Stomach (tissue), 9 donors: ENCODE measurements around the gene PPDPF. TPM values are rescaled to one million over a fixed set of nuclear protein-coding genes. Genes with fewer than 3 reads are reported as not detected.

Experiments used
- DNase-seq, 2 donors: peaks; one replicate each; pipeline versions ENCODE4 v3.0.0 to v3.0.0-alpha.2; 2013 to 2019
- H3K27ac ChIP-seq, 5 donors: fragments of 200-600 bp in 4 of 5; sonication (generic) in 4 of 5; one replicate each; pipeline ENCODE4 v1.5.1; 2013 to 2019; ENCODE audit warnings: mild to moderate bottlenecking in 1 of 5, moderate library complexity in 1 of 5
- H3K27me3 ChIP-seq, 3 donors: fragments of 200-600 bp; sonication (generic); one replicate each; pipeline ENCODE4 v1.5.1; 2017 to 2019; ENCODE audit warnings: mixed run types in 1 of 3
- H3K36me3 ChIP-seq, 4 donors: fragments of 200-600 bp; sonication (generic); 1 replicate in 3 of 4; 2 replicates in 1 of 4; pipeline ENCODE4 v1.5.1; 2016 to 2019
- H3K4me1 ChIP-seq, 4 donors: fragments of 200-600 bp; sonication (generic); one replicate each; pipeline ENCODE4 v1.5.1; 2016 to 2019
- H3K4me3 ChIP-seq, 4 donors: fragments of 200-600 bp; sonication (generic) in 3 of 4; one replicate each; pipeline ENCODE4 v1.5.1; 2016 to 2019; ENCODE audit warnings: mild to moderate bottlenecking in 1 of 4
- H3K9me3 ChIP-seq, 4 donors: fragments of 200-600 bp; sonication (generic); one replicate each; pipeline ENCODE4 v1.5.1; 2016 to 2019
- EP300 ChIP-seq: sonication (generic); formaldehyde crosslinking; IDR thresholded peaks from one replicate; pipeline ENCODE4 v1.6.1; 2017; ENCODE audit warnings: antibody characterized with exemption
- POLR2A ChIP-seq, 4 donors: fragments of 450-650 bp; IDR thresholded peaks; one replicate each; pipeline ENCODE4 v1.6.1; 2016; ENCODE audit warnings: antibody characterized with exemption in 4 of 4, control low read depth in 2 of 4, mild to moderate bottlenecking in 1 of 4, moderate library complexity in 1 of 4
- POLR2AphosphoS5 ChIP-seq, 3 donors: sonication (generic); formaldehyde crosslinking; IDR thresholded peaks; one replicate each; pipeline ENCODE4 v1.6.1; 2016; ENCODE audit warnings: antibody characterized with exemption in 3 of 3
- WGBS, 5 donors: extraction: QIAGEN DNeasy Blood & Tissue Kit in 3 of 5; methylation state at CpG; one replicate each; pipeline versions ENCODE4 v1.1.5 to v1.1.7; 2013 to 2018; 5-methylcytosine and 5-hydroxymethylcytosine counted together
- intact Hi-C: fragments of 100-400 bp; cut with DNase I; formaldehyde crosslinking; loops from one replicate; pipeline ENCODE4 v1.15.1; 2023; ENCODE audit warnings: low total_unique reads
- polyA plus RNA-seq, 3 donors: library from polyadenylated mRNA; stranded (reverse); fragments of 200-250 nt; gene quantifications; one replicate each; pipeline ENCODE4 v1.2.3, GENCODE V29; 2013
- total RNA-seq, 5 donors: library from RNA; depleted of rRNA; stranded (reverse); fragments of >200 nt; gene quantifications; one replicate each; pipeline versions ENCODE4 v1.1.0 to v1.2.3, GENCODE V29; 2014 to 2016
- TF ChIP-seq, protein P1 (sequence below), 7 experiments: fragments of 450-650 bp in 4 of 7; fragments of 200-600 bp in 3 of 7; sonication (generic) in 3 of 7; IDR thresholded peaks; one replicate each; pipeline ENCODE4 v1.5.1; 2016 to 2019; ENCODE audit warnings: antibody characterized with exemption in 7 of 7, control low read depth in 2 of 7, mild to moderate bottlenecking in 1 of 7
- donor health status: healthy with polysubstance abuse.
- donor health status: Bipolar disorder and iron deficiency.
- donor health status: healthy.

PPDPF gene
- total and polyA plus RNA-seq, 8 donors: 1.8 to 756 (median 195) TPM

DNA sequence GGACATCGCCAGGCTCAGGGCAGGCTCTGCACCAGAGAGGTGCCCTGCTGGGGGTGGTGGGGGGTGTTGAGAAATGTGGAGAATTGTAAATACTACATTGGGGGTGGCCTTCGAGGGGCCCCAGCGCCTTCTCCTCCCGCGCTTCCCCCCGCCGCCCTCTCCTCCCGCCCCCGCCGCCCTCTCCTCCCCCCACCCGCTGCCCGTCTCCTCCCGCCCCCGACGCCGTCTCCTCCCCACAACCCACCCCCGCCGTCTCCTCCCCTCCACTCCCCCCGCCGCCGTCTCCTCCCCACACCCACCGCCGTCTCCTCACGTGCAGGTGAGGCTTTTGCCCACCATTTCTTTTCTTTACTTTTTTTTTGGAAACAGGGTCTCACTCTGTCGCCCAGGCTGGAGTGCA, 28.5 kb downstream of the PPDPF start:
- no peak for DNase-seq
- TF ChIP-seq POLR2A (IDR thresholded peaks at IDR 0.05) (no peak), EP300 (no peak), POLR2AphosphoS5 (IDR thresholded peaks at IDR 0.05) (no peak)
- TF ChIP-seq, protein P1, sequence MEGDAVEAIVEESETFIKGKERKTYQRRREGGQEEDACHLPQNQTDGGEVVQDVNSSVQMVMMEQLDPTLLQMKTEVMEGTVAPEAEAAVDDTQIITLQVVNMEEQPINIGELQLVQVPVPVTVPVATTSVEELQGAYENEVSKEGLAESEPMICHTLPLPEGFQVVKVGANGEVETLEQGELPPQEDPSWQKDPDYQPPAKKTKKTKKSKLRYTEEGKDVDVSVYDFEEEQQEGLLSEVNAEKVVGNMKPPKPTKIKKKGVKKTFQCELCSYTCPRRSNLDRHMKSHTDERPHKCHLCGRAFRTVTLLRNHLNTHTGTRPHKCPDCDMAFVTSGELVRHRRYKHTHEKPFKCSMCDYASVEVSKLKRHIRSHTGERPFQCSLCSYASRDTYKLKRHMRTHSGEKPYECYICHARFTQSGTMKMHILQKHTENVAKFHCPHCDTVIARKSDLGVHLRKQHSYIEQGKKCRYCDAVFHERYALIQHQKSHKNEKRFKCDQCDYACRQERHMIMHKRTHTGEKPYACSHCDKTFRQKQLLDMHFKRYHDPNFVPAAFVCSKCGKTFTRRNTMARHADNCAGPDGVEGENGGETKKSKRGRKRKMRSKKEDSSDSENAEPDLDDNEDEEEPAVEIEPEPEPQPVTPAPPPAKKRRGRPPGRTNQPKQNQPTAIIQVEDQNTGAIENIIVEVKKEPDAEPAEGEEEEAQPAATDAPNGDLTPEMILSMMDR (IDR thresholded peaks at IDR 0.05): no peak
- H3K4me3 ChIP-seq: no peak overlapping the region
- H3K27ac ChIP-seq: no peak overlapping the region
- no peaks in the 10 kb centered on the region for H3K9me3 ChIP-seq
- 17 to 37% (median 21%) methylated on average over 6 to 20 of the region's 25 CpGs for WGBS, 5 donors
- peaks cover 4 to 21% (median 14%) of the 10 kb centered on the region in 4 donors for H3K4me1 ChIP-seq
- intact Hi-C loops: no loop called here
- H3K27me3 ChIP-seq: peaks cover 0 to 92% (median 4%) of the 10 kb centered on the region in 3 donors
- H3K36me3 ChIP-seq: no peaks in the 10 kb centered on the region

DNA sequence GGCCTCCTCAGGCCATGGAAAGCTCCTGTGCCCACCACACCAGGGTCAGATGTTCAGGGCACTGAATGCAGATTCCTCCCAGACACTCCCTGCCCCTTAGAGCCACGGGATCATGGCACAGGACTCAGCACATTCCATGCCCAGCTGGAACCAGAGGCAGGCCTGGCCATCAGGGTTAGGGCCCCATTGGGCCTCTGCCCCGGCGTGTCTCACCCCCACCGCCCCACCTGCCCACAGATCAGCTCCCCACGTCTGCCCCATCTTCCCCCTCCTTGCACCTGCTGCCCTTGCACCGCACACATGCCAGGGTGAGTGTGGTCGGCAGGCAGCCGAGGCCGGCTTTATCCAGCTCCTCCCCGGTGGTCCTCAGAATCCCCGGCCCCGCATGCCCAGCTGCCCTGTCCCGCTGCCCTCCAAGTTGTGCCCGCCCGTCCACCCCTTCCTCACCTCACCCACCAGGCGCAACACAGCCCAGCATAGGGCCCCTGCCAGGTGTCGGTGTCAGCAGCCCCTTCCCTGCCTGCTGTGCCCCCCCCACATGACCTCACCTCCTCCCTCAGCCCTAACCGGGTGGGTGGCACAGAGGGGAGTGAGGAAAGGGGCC, 29.2 kb downstream of the PPDPF start:
- 78 to 85% (median 81%) methylated on average over 18 of the region's 18 CpGs for WGBS, 5 donors

DNA sequence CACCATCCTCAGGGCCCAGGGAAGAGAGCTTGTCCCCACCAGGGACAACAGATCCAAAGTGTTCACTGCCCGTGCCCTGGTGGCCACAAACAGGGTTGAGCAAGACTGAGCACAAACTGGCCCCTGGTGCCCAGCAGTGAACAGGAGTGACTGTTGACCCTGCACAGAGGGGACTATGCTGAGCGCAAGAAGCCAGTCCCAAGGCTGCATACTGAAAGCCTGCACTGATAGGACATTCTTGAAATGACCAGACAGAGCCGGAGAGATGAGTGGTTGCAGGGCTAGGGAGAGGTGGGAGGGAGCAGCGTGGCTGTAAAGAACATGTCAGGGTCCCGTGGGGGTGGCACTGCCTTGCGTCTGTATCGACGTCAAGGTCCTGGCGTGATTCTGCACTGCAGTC, 30.5 kb downstream of the PPDPF start:
- 40 to 59% (median 50%) methylated on average over 8 to 9 of the region's 9 CpGs for WGBS, 5 donors
- intact Hi-C loops: no loop called here
- H3K36me3 ChIP-seq: no peaks in the 10 kb centered on the region
- no peaks in the 10 kb centered on the region for H3K9me3 ChIP-seq
- no peak for TF ChIP-seq POLR2AphosphoS5 (IDR thresholded peaks at IDR 0.05)
- no peak for TF ChIP-seq EP300
- TF ChIP-seq, protein P1 (IDR thresholded peaks at IDR 0.05): no peak
- no peak for TF ChIP-seq POLR2A (IDR thresholded peaks at IDR 0.05)
- peaks cover 0 to 81% (median 4%) of the 10 kb centered on the region in 3 donors for H3K27me3 ChIP-seq
- H3K27ac ChIP-seq: no peak overlapping the region
- H3K4me1 ChIP-seq: peaks cover 8 to 31% (median 23%) of the 10 kb centered on the region in 4 donors
- H3K4me3 ChIP-seq: no peak overlapping the region
- no peak for DNase-seq

More for the DNA sequence above, 29.2 kb downstream of the PPDPF start:
- intact Hi-C loops: no loop called here
- Histone ChIP-seq H3K36me3 (no peaks in the 10 kb centered on the region), H3K27ac (no peak overlapping the region), H3K27me3 (peaks cover 0 to 92% (median 4%) of the 10 kb centered on the region in 3 donors), H3K4me3 (no peak overlapping the region), H3K4me1 (peaks cover 8 to 28% (median 21%) of the 10 kb centered on the region in 4 donors), H3K9me3 (no peaks in the 10 kb centered on the region)
- TF ChIP-seq POLR2AphosphoS5 (IDR thresholded peaks at IDR 0.05): no peak
- TF ChIP-seq EP300: no peak
- TF ChIP-seq, protein P1 (IDR thresholded peaks at IDR 0.05): no peak
- TF ChIP-seq POLR2A (IDR thresholded peaks at IDR 0.05): no peak
- no peak for DNase-seq

DNA sequence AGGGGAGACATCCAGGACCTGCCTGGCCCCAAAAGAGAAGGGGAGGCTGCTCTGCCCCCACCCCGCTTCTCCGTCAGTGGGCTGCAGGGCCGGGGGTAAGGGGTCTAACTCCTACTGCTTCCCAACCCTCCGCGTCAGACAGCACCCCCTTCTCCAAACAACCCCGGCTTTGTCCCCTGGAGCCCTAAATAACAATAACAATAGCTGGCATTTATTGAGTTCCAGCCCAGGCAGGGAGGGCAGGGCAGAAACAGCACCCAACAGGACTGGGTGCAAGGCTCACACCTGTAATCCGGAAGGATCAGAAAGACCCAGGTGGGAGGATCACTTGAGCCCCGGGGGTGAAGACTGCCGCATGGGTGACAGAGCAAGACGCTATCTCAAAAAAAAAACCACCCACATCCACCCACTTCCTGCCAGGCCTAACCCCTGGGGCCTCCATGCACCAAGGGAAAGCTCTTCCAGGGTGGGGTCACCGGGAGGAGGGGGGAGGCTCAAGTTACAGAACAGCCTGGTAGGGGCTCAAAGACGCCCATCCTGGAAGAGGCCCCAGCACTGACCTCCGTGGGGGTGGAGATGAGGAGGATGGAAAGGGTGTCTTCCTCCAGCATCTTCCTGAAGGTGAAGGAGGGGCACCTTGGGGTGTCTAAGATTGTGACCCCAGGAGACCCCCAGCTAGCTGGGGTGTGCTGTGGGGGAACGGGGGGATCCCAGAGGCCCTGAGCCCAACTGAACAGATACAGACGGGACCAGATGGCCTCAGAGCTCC, 32.1 kb downstream of the PPDPF start:
- TF ChIP-seq POLR2AphosphoS5 (IDR thresholded peaks at IDR 0.05) (no peak), POLR2A (IDR thresholded peaks at IDR 0.05) (no peak), EP300 (no peak)
- TF ChIP-seq, protein P1 (IDR thresholded peaks at IDR 0.05): no peak
- peak in 1 of 2 donors; percentile 57 for DNase-seq
- H3K27me3 ChIP-seq: peaks cover 0 to 65% (median 0%) of the 10 kb centered on the region in 3 donors

More for the DNA sequence above, 32.1 kb downstream of the PPDPF start:
- no peaks in the 10 kb centered on the region for H3K9me3 ChIP-seq
- H3K4me1 ChIP-seq: peaks cover 8 to 26% (median 23%) of the 10 kb centered on the region in 4 donors
- intact Hi-C loops: no loop called here
- H3K4me3 ChIP-seq: peak overlapping the region in 1 of 4 donors; percentile 73
- peak overlapping the region in 1 of 5 donors; percentile 10 for H3K27ac ChIP-seq
- H3K36me3 ChIP-seq: peaks cover 0 to 3% (median 0%) of the 10 kb centered on the region in 4 donors
- WGBS, 5 donors: 30 to 45% (median 36%) methylated on average over 15 of the region's 15 CpGs
